Fibroblast of lung (primary cell): ENCODE measurements around the gene RIMS3. TPM values are rescaled to one million over a fixed set of nuclear protein-coding genes. Genes with fewer than 3 reads are reported as not detected.
A peak's percentile ranks its signal among the peaks of the same experiment; 100 is the strongest.

Experiments used
- DNase-seq, 2 donors: peaks; one replicate each; pipeline versions ENCODE4 v3.0.0 to v3.0.0-alpha.2; 2010; ENCODE audit warnings: low read depth in 2 of 2
- H2AFZ ChIP-seq: 2 replicates; pipeline ENCODE4 v1.5.1; 2012; ENCODE audit warnings: low read length, control low read depth, inconsistent platforms
- H3K27ac ChIP-seq: 2 replicates; pipeline ENCODE4 v1.5.1; 2011; ENCODE audit warnings: low read length, control low read depth; ENCODE audit not compliant: insufficient read depth
- H3K27me3 ChIP-seq: 2 replicates; pipeline ENCODE4 v1.5.1; 2011; ENCODE audit warnings: mild to moderate bottlenecking, low read length; ENCODE audit not compliant: control insufficient read depth, insufficient read depth
- H3K36me3 ChIP-seq: 2 replicates; pipeline ENCODE4 v1.5.1; 2011; ENCODE audit warnings: low read length; ENCODE audit not compliant: control insufficient read depth, insufficient read depth
- H3K4me1 ChIP-seq: 2 replicates; pipeline ENCODE4 v1.5.1; 2011; ENCODE audit warnings: low read length; ENCODE audit not compliant: control insufficient read depth, insufficient read depth; ENCODE audit errors: extremely low read depth
- H3K4me2 ChIP-seq: 2 replicates; pipeline ENCODE4 v1.5.1; 2011; ENCODE audit warnings: low read length, control low read depth; ENCODE audit not compliant: insufficient read depth; ENCODE audit errors: extremely low read depth
- H3K4me3 ChIP-seq, 4 experiments: fragments of 200-600 bp in 1 of 4; sonication (generic) in 1 of 4; replicated peaks in 1 of 4; 2 replicates each; pipeline ENCODE4 v1.5.1; 2011 to 2016; ENCODE audit warnings: low read length in 4 of 4, low read depth in 3 of 4, mild to moderate bottlenecking in 3 of 4, control low read depth in 2 of 4, inconsistent platforms in 1 of 4, mixed read lengths in 1 of 4; ENCODE audit not compliant: insufficient read depth in 1 of 4; ENCODE audit errors: control extremely low read depth in 1 of 4
- H3K79me2 ChIP-seq: 2 replicates; pipeline ENCODE4 v1.5.1; 2012; ENCODE audit warnings: mild to moderate bottlenecking, low read length, inconsistent platforms; ENCODE audit not compliant: control insufficient read depth, insufficient read depth
- H3K9ac ChIP-seq: 2 replicates; pipeline ENCODE4 v1.5.1; 2011; ENCODE audit warnings: mild to moderate bottlenecking, low read length, control low read depth; ENCODE audit not compliant: insufficient read depth
- H3K9me3 ChIP-seq: 2 replicates; pipeline ENCODE4 v1.5.1; 2012; ENCODE audit warnings: low read depth, low read length; ENCODE audit not compliant: control insufficient read depth, insufficient read depth
- H4K20me1 ChIP-seq: 2 replicates; pipeline ENCODE4 v1.5.1; 2011; ENCODE audit warnings: low read length; ENCODE audit not compliant: control insufficient read depth, insufficient read depth; ENCODE audit errors: extremely low read depth
- EZH2 ChIP-seq: IDR thresholded peaks from 2 replicates; pipeline ENCODE4 v1.5.1; 2012; ENCODE audit warnings: low read length, control low read depth, mild to moderate bottlenecking; ENCODE audit errors: missing control alignments
- polyA plus RNA-seq, 2 donors: library from polyadenylated mRNA; depleted of rRNA in 1 of 2; stranded (reverse) in 1 of 2; unstranded in 1 of 2; fragments of >200 nt; gene quantifications; 2 replicates each; pipeline ENCODE4 v1.2.1, GENCODE V29; 2011 to 2012; ENCODE audit warnings: missing spikeins in 1 of 2
- total RNA-seq: library from RNA; depleted of rRNA; stranded (reverse); fragments of >200 nt; gene quantifications from 2 replicates; pipeline ENCODE4 v1.2.1, GENCODE V29; 2014
- TF ChIP-seq, protein P1 (sequence below), 2 donors: IDR thresholded peaks in 1 of 2; conservative IDR thresholded peaks in 1 of 2; 1 replicate in 1 of 2; 2 replicates in 1 of 2; pipeline ENCODE4 v1.5.1; 2011 to 2012; ENCODE audit warnings: low read length in 2 of 2, control low read depth in 1 of 2, inconsistent platforms in 1 of 2, low read depth in 1 of 2, mild to moderate bottlenecking in 1 of 2

RIMS3 gene
- total and polyA plus RNA-seq, 2 donors (not counting 1 experiment from before 2014, with no cell fraction given) = 0.11 to 0.33 TPM

DNA sequence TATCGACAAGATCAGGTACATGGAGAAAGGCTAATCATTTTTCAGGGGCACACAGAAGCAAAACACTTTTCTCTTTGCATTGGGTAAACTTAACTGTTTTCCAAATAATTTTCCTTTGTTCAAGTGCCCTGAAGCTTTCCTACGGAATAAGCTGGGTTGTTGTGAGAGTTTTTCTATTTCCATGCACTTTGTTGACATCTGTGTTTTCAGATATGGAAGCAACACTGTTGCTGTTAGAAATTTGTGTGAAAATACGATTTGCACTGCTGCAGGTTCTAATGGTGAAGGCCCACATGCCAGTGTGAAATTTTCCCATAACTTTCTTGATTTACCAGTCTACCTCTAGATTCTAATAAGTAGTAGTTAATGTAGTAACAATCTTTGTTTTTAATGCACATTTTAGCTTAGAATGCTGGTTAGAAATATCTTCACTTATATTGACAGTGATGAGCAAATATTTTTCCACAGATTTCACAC, 44.4 kb upstream of the RIMS3 start:
- no peak for DNase-seq
- Histone ChIP-seq H3K79me2 (peaks cover 32% of the 10 kb centered on the region), H2AFZ (no peak overlapping the region), H3K27ac (no peak overlapping the region), H3K9me3 (no peaks in the 10 kb centered on the region), H3K27me3 (no peaks in the 10 kb centered on the region), H4K20me1 (no peaks in the 10 kb centered on the region), H3K4me2 (peak overlapping the region; percentile 97), H3K4me3 (peak overlapping the region; percentile 72 to 89 (median 82)), H3K36me3 (no peaks in the 10 kb centered on the region), H3K4me1 (peaks cover 11% of the 10 kb centered on the region), H3K9ac (peak overlapping the region; percentile 22)
- no peak for TF ChIP-seq EZH2
- TF ChIP-seq, protein P1, sequence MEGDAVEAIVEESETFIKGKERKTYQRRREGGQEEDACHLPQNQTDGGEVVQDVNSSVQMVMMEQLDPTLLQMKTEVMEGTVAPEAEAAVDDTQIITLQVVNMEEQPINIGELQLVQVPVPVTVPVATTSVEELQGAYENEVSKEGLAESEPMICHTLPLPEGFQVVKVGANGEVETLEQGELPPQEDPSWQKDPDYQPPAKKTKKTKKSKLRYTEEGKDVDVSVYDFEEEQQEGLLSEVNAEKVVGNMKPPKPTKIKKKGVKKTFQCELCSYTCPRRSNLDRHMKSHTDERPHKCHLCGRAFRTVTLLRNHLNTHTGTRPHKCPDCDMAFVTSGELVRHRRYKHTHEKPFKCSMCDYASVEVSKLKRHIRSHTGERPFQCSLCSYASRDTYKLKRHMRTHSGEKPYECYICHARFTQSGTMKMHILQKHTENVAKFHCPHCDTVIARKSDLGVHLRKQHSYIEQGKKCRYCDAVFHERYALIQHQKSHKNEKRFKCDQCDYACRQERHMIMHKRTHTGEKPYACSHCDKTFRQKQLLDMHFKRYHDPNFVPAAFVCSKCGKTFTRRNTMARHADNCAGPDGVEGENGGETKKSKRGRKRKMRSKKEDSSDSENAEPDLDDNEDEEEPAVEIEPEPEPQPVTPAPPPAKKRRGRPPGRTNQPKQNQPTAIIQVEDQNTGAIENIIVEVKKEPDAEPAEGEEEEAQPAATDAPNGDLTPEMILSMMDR (conservative IDR thresholded peaks at IDR 0.05 in 1 of 2, IDR thresholded peaks at IDR 0.05 in 1 of 2; ENCODE audit: low read depth in 1 of 2, low read length in 2 of 2) = no peak

DNA sequence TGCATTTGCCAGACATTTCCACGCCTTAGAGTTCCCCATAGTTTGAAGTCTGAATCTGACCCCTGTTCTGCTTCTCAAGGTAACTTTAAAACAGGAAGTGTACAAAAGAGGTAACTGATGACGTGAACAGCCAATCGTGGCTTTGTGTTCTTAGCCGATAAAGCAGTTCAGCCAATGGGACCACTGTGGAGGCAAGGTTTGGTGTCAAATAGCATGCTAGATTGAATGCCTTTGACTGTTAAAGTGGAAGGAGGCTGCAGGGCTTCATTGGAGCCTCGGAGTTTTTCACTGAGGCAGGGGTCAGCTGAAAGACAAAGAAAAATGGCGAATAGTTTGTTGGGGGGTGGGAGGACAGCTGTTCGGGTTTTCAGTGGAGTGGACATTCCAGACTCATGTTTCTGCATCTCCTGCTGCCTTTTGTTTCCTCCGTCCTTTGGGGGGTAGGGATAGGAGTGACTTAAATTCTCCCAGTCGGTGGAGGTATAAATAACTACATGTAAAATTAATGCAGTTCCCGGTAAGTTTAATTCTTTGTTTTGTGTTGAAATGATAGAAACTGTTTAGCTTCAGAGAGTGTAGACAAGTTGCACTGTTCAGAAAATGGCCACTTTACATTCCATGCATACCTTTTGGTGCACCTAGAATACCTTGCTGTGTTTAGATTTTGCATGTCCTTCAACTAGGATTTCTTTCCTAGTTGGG, 43.8 kb upstream of the RIMS3 start:
- H4K20me1 ChIP-seq = no peaks in the 10 kb centered on the region
- peak overlapping the region; percentile 58 for H3K27ac ChIP-seq
- H2AFZ ChIP-seq = peak overlapping the region; percentile 55
- TF ChIP-seq EZH2 = no peak
- TF ChIP-seq, protein P1 (conservative IDR thresholded peaks at IDR 0.05 in 1 of 2, IDR thresholded peaks at IDR 0.05 in 1 of 2; ENCODE audit: low read depth in 1 of 2, low read length in 2 of 2) = no peak
- H3K4me2 ChIP-seq = peak overlapping the region; percentile 97
- H3K4me3 ChIP-seq = peak overlapping the region; percentile 72 to 89 (median 82)
- H3K79me2 ChIP-seq = peaks cover 37% of the 10 kb centered on the region
- no peaks in the 10 kb centered on the region for H3K36me3 ChIP-seq
- no peaks in the 10 kb centered on the region for H3K27me3 ChIP-seq
- no peaks in the 10 kb centered on the region for H3K9me3 ChIP-seq
- DNase-seq = peak; percentile 98 to 99
- peaks cover 11% of the 10 kb centered on the region for H3K4me1 ChIP-seq
- H3K9ac ChIP-seq = peak overlapping the region; percentile 22

DNA sequence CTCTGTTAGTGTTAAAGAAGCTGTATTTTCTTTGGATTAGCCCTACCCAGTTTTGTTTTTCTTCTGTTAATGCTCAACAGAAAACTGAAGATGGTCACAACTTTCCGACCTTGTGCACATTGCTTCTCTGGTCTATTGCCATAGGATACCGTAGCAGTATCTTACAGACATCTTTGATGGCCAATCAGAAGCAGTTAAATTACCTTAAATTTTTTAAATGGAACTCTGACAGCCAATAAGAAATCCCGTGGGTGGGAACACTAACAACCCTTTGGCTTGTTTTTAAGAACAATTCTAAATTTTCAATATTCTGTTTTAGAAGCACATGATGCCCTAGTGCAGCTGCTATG, 43.2 kb upstream of the RIMS3 start:
- peaks cover 12% of the 10 kb centered on the region for H3K4me1 ChIP-seq
- no peak overlapping the region for H3K9ac ChIP-seq
- DNase-seq = peak; percentile 91 to 96
- no peaks in the 10 kb centered on the region for H4K20me1 ChIP-seq
- H3K4me2 ChIP-seq = peak overlapping the region; percentile 97
- peak overlapping the region; percentile 72 to 89 (median 82) for H3K4me3 ChIP-seq
- TF ChIP-seq, protein P1 (conservative IDR thresholded peaks at IDR 0.05 in 1 of 2, IDR thresholded peaks at IDR 0.05 in 1 of 2; ENCODE audit: low read depth in 1 of 2, low read length in 2 of 2) = no peak
- TF ChIP-seq EZH2 = no peak
- no peaks in the 10 kb centered on the region for H3K36me3 ChIP-seq
- H3K79me2 ChIP-seq = peaks cover 38% of the 10 kb centered on the region
- H3K27ac ChIP-seq = peak overlapping the region; percentile 58
- H3K9me3 ChIP-seq = no peaks in the 10 kb centered on the region
- no peaks in the 10 kb centered on the region for H3K27me3 ChIP-seq
- peak overlapping the region; percentile 60 for H2AFZ ChIP-seq
